ENCODE results near the gene SYTL3. TPM values are rescaled to one million over a fixed set of nuclear protein-coding genes. Genes with fewer than 3 reads are reported as not detected.

The SYTL3 gene
- total RNA-seq, 1 experiment from 2014 or later = 0.65 TPM

- Mint-ChIP-seq H3K27ac (ENCODE audit: low read depth, unreplicated experiment) (no peak overlapping the region), H3K4me3 (ENCODE audit: unreplicated experiment) (no peak overlapping the region), H3K9me3 (ENCODE audit: unreplicated experiment) (no peaks in the 10 kb centered on the region), H3K27me3 (ENCODE audit: insufficient read depth, unreplicated experiment) (no peaks in the 10 kb centered on the region), H3K4me1 (ENCODE audit: insufficient read depth, unreplicated experiment) (peaks cover 5% of the 10 kb centered on the region), H3K36me3 (ENCODE audit: insufficient read depth, unreplicated experiment) (no peaks in the 10 kb centered on the region)
- intact Hi-C loops (cut with micrococcal nuclease) = no loop called here
- BruUV-seq (replicated peaks) = no TSS peak
- ChIA-PET POLR2A (interaction anchor here (1.1 to 1.5 kb wide), 2 partner anchors 17 to 19 kb away, joined by 4 read pairs; no protein-coding TSS in a partner anchor), CTCF (interaction anchor here (0.5 to 4.7 kb wide), 4 partner anchors 9 to 449 kb away, joined by 3 to 38 read pairs (median 10); no protein-coding TSS in a partner anchor)
- DNase-seq (ENCODE audit: unreplicated experiment) = no peak
- TF ChIP-seq CTCF (IDR thresholded peaks at IDR 0.05; ENCODE audit: unreplicated experiment) = no peak
Observed at GRCh38 chr6:158662607-158662953, 12.7 kb downstream of the SYTL3 start.

- H3K36me3 Mint-ChIP-seq (ENCODE audit: insufficient read depth, unreplicated experiment) = no peaks in the 10 kb centered on the region
- peaks cover 5% of the 10 kb centered on the region for H3K4me1 Mint-ChIP-seq (ENCODE audit: insufficient read depth, unreplicated experiment)
- no peaks in the 10 kb centered on the region for H3K9me3 Mint-ChIP-seq (ENCODE audit: unreplicated experiment)
- no peak overlapping the region for H3K27ac Mint-ChIP-seq (ENCODE audit: low read depth, unreplicated experiment)
- no peak for DNase-seq (ENCODE audit: unreplicated experiment)
- ChIA-PET POLR2A (interaction anchor here (0.5 to 1.5 kb wide), 3 partner anchors 19 to 118 kb away, joined by 3 to 4 read pairs (median 3); no protein-coding TSS in a partner anchor), CTCF (interaction anchor here (1.1 to 4.7 kb wide), 3 partner anchors 16 to 449 kb away, joined by 3 to 38 read pairs (median 13); no protein-coding TSS in a partner anchor)
- intact Hi-C loops (cut with micrococcal nuclease) = no loop called here
- no peak overlapping the region for H3K4me3 Mint-ChIP-seq (ENCODE audit: unreplicated experiment)
- BruUV-seq (replicated peaks) = no TSS peak
- H3K27me3 Mint-ChIP-seq (ENCODE audit: insufficient read depth, unreplicated experiment) = no peaks in the 10 kb centered on the region
- TF ChIP-seq CTCF (IDR thresholded peaks at IDR 0.05; ENCODE audit: unreplicated experiment) = no peak
Observed at GRCh38 chr6:158662954-158663624, 13.2 kb downstream of the SYTL3 start.

GRCh38 chr6:158663625-158664165 is 13.8 kb downstream of the SYTL3 start:
- Mint-ChIP-seq H3K27me3 (ENCODE audit: insufficient read depth, unreplicated experiment) (no peaks in the 10 kb centered on the region), H3K9me3 (ENCODE audit: unreplicated experiment) (no peaks in the 10 kb centered on the region), H3K36me3 (ENCODE audit: insufficient read depth, unreplicated experiment) (no peaks in the 10 kb centered on the region), H3K27ac (ENCODE audit: low read depth, unreplicated experiment) (no peak overlapping the region), H3K4me3 (ENCODE audit: unreplicated experiment) (no peak overlapping the region), H3K4me1 (ENCODE audit: insufficient read depth, unreplicated experiment) (peaks cover 10% of the 10 kb centered on the region)
- CTCF ChIA-PET = interaction anchor here (0.6 to 1.7 kb wide), 3 partner anchors 14 to 123 kb away, joined by 3 to 7 read pairs (median 4); no protein-coding TSS in a partner anchor
- intact Hi-C loops (cut with micrococcal nuclease) = no loop called here
- POLR2A ChIA-PET = interaction anchor here (0.5 to 0.6 kb wide), 2 partner anchors 25 to 117 kb away, joined by 3 read pairs; no protein-coding TSS in a partner anchor
- no peak for TF ChIP-seq CTCF (IDR thresholded peaks at IDR 0.05; ENCODE audit: unreplicated experiment)
- no peak for DNase-seq (ENCODE audit: unreplicated experiment)
- BruUV-seq (replicated peaks) = no TSS peak

GRCh38 chr6:158665332-158665731 is 15.5 kb downstream of the SYTL3 start:
- intact Hi-C loops (cut with micrococcal nuclease) = no loop called here
- Mint-ChIP-seq H3K4me1 (ENCODE audit: insufficient read depth, unreplicated experiment) (peaks cover 13% of the 10 kb centered on the region), H3K27me3 (ENCODE audit: insufficient read depth, unreplicated experiment) (no peaks in the 10 kb centered on the region), H3K27ac (ENCODE audit: low read depth, unreplicated experiment) (no peak overlapping the region), H3K36me3 (ENCODE audit: insufficient read depth, unreplicated experiment) (no peaks in the 10 kb centered on the region), H3K4me3 (ENCODE audit: unreplicated experiment) (no peak overlapping the region), H3K9me3 (ENCODE audit: unreplicated experiment) (no peaks in the 10 kb centered on the region)
- POLR2A ChIA-PET = no interaction called here
- no peak for DNase-seq (ENCODE audit: unreplicated experiment)
- TF ChIP-seq CTCF (IDR thresholded peaks at IDR 0.05; ENCODE audit: unreplicated experiment) = no peak
- no TSS peak for BruUV-seq (replicated peaks)
- CTCF ChIA-PET = interaction anchor here (1.7 kb wide), 1 partner anchor 12 kb away, joined by 7 read pairs; no protein-coding TSS in a partner anchor

Data from MCF 10A (cell line).